DMS79 (cell line): Measurements from ENCODE around the gene PTPN21.
A peak's percentile ranks its signal among the peaks of the same experiment; 100 is the strongest.
"Not testable (repeated sequence)": the region's sequence is repeated elsewhere in the genome, so short reads cannot be mapped to it uniquely, and the experiment has no call there.

Experiments used
- DNase-seq: peaks from one replicate; lab custom pipeline; 2025; lab: John Stamatoyannopoulos, UW

The PTPN21 gene

DNA sequence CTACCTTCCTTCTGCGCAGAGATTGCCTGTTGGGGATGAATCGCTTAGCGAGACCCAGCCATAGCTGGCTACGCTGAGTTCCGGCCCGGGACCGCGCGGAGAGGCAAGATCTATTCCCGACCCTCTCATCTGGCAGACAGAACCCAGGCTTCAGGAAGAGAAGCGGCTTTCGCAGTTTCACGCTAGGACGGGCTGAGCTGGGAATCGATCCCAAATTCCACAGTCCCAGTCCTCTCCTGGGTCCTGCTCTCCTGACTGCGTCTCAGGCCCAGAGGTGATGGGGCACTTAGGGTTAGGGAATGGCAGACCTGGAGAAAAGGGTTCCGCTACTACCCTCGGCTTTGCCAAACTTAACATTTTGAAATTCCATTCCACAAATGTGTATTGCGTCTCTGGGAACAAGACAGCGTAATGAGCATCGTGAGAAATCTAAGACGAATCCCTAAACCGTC is 2.8 kb downstream of the PTPN21 start:
- DNase-seq: no peak

DNA sequence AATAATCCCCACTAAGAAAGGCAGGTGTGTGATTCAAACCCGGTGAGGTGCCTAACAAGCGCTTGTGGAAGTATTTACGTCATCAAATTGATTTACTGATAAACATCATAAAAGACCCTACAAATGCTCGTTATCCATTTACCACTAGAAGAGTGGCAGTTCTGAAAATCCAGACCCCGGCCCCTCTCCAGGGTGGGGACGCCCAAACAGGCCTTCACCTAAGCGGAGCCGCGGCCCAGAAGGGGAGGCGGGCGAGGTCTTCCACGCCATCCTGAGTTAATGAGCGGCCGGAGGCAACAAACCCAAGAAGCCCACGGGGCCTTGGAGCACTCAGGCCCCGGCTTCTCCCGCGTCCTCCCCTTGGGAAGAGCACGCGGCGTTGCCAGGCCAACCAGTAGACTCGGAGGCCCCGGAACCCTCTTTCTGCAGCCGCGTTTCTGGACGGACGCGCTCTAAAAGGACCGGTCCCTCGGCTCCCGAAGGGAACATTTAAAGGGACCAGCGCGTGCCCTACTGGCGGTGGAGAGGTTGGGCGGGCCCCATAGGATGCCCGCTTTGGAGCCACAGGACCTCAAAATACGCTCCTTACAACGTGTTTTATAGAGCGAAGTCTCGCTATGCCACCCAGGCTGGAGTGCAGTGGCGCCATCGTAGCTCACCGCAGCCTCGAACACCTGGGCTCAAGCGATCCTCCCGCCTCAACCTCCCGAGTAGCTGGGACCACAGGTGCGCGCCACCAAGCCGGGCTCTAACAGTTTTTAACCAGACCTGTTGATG is 3.5 kb downstream of the PTPN21 start:
- DNase-seq: peak; percentile 83

- DNase-seq: no peak
Measured at GRCh38 chr14:88550078-88550477, 4.7 kb downstream of the PTPN21 start.

- DNase-seq: no peak
Measured at GRCh38 chr14:88547386-88547780, 7.4 kb downstream of the PTPN21 start.

- DNase-seq: no peak
Measured at GRCh38 chr14:88546621-88547385, 8.0 kb downstream of the PTPN21 start.

GRCh38 chr14:88545256-88545655 is 9.6 kb downstream of the PTPN21 start:
- no peak for DNase-seq

DNA sequence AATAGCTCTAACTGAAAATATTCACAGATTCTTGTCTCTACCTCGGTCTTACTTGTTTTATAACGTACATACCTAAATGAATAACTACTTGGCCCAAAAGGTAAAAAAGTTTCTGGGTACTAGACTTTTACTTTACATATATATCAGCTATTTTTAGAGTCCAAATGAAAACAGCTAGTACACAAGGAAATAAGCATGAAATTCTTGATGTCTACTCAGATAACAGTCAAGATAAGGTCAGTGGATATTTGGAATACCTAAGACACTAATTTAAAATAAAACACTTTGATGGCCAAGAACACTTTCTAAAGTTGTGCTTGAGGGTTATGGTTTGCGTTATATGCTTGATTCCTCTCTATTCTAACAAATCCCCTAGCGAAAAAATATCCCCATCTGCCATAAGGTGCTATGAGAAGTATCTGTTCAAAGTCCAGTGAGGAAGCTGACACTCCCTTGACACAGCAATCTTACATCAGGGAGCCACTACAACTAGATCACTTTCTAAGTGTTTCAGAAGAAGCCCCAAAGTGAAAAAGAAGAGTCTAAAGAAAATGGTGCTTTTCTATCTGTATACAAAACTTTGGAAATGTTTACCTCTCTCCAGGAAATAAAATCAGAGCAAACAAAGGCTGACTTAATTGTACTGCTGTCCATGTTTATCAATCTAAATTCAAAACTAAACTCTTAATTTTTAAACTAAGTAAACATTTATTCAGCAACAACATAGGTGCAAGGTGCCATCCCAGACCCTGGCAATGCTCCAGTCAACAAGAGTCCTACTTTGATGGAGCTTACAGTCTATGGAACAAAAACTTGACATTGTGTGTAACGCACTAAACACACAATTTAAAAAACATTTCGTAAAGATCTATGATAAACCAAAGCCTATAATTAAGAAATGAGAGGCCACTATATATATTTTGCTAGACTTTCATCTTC is 11.7 kb downstream of the PTPN21 start:
- DNase-seq: no peak

- no peak for DNase-seq
Measured at GRCh38 chr14:88541324-88541723, 13.5 kb downstream of the PTPN21 start.

- DNase-seq: no peak
Measured at GRCh38 chr14:88535813-88536212, 19.0 kb downstream of the PTPN21 start.

GRCh38 chr14:88535149-88535548 is 19.7 kb downstream of the PTPN21 start:
- no peak for DNase-seq

GRCh38 chr14:88533064-88533602 is 21.7 kb downstream of the PTPN21 start:
- no peak for DNase-seq

- not testable (repeated sequence) for DNase-seq
Measured at GRCh38 chr14:88529889-88530288, 24.9 kb downstream of the PTPN21 start.

- DNase-seq: no peak
Measured at GRCh38 chr14:88522393-88522792, 32.4 kb downstream of the PTPN21 start.

GRCh38 chr14:88521818-88522217 is 33.0 kb downstream of the PTPN21 start:
- no peak for DNase-seq

- no peak for DNase-seq
Measured at GRCh38 chr14:88519907-88520306, 34.9 kb downstream of the PTPN21 start.

- DNase-seq: no peak
Measured at GRCh38 chr14:88518592-88519512, 36.0 kb downstream of the PTPN21 start.

- DNase-seq: no peak
Measured at GRCh38 chr14:88516861-88517357, 37.9 kb downstream of the PTPN21 start.

DNA sequence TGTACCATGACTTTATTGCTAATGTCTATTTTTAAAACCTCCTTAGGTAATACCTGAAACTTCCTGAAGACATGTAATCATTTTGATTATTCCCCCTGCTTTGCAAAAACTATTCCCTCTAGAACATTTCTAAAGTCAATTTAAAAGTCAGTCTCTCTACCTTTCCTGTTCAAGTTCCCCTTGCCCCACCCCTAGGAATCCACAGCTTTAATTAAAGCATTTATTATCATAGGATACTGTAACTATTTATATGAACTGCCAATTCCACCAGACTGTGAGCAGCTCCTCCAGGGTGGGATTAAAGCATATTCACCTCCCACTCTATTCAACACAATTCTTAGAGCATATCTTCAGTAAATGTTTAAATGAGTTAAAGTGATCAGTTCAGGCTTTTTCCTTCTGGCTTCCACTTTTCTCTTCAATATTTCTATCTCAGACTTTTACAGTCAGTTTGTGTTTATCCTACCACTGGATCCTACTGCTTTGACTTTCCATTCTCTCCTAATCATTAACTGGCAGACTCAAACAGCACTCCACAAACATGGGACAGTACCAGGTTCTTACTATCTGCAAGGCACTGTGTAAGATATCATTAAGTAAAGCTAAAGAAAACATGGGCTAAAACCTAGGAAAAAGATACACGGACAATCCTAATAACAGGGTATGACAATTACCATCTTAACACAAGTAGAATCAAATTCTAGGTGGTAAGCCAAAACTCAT is 39.1 kb downstream of the PTPN21 start:
- no peak for DNase-seq

GRCh38 chr14:88507208-88507607 is 47.6 kb downstream of the PTPN21 start:
- no peak for DNase-seq

DNA sequence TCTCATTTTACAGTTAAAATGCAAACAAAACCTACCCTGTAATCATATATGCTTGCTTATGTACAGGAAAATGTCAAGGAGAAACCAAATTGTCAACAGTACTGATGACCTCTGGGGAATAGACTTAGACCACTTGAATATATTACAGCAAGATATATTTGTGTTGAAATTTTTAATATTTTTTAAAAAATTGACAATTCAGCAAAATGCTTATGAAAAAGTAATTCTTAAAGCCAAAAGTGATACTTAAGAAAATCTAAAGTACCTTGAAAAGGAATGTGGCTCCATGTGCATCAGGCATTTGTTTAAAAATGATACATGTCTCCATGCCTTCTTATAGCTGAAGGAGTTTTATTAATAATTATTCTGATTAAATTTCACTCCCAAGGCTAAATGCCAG is 49.2 kb downstream of the PTPN21 start:
- no peak for DNase-seq
